GM18868 (cell line): Measurements from ENCODE around the gene KCNQ2.
"Not testable (repeated sequence)": the region's sequence is repeated elsewhere in the genome, so short reads cannot be mapped to it uniquely, and the experiment has no call there.

ENCODE experiments used
- ATAC-seq: cut with Tn5 transposase; IDR thresholded peaks from one replicate; pipeline ENCODE4 v1.9.1; 2021; ENCODE audit warnings: mild to moderate bottlenecking, moderate library complexity; ENCODE audit not compliant: unreplicated experiment

The KCNQ2 gene

DNA sequence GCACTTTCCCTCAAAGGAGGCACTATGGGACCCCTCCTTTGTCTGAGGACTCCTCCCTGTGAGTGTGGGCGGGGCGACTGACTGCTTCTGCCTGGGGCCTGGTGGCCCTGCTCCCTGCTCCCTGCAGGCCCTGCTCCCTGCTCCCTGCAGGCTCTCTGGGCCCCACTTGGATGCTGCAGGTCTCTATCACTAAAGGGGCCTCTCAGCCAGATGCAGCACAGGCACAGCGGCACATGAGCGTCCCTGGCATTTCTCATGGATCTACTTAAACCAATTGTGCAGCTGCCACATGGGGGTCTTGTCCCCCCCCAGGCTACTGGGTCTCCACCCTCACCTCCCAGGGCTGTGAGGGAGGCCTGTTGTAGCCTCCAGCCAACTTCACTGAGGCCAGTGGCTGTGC lies 18.6 kb upstream of the KCNQ2 start:
- ATAC-seq, result no peak

DNA sequence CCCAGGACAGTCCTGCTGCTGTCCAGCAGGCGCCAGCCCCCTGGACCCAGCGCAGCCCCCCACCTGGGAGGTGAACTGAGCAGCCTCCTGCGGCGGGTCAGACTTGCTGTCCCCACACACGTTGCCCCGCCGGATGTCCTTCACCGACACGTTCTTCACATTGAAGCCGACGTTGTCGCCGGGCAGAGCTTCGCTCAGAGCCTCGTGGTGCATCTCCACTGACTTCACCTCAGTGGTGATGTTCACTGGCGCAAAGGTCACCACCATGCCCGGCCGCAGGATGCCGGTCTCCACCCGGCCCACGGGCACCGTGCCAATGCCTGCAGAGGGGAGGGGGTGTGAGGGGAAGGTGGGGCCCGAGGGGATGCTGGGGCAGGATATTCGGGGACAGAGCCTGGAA lies 18.0 kb upstream of the KCNQ2 start:
- no peak for ATAC-seq

DNA sequence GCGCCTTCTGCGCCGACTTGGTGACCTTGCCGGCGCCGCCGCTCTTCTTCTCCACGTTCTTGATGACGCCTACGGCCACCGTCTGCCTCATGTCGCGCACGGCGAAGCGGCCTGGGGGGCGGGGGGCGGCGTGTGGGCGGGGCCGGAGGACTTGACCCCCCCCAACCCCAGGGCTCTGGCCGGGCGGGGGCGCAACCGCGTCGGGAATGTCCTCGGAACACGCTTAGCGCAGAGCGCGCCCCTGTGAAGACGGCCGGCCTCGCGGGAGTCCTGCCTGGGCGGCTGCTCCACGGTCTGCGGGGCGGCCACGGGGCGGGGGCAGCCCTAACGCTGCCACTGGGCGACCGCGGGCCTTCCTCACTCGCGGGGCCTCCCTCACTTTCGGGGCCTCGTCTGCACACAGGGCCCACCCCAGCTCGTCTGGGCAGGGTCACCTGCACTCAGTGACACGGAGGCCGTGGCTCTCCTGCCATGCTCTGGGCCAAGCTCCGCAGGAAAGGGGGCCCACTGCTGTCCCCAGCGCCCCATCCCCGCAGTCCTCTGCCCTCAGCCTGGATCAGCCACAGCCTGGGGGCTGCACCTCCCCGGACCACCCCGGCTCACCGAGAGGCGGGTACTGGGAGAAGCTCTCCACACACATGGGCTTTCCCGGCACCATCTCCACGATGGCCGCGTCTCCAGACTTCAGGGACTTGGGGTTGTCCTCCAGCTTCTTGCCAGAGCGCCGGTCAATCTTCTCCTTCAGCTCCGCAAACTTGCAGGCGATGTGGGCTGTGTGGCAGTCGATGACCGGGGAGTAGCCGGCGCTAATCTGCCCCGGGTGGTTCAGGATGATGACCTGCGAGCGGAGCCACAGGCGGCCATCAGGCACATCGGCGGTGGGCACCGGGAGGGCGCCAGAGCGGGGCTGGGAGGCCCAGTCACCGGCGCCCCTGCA lies 16.1 kb upstream of the KCNQ2 start:
- no peak for ATAC-seq

DNA sequence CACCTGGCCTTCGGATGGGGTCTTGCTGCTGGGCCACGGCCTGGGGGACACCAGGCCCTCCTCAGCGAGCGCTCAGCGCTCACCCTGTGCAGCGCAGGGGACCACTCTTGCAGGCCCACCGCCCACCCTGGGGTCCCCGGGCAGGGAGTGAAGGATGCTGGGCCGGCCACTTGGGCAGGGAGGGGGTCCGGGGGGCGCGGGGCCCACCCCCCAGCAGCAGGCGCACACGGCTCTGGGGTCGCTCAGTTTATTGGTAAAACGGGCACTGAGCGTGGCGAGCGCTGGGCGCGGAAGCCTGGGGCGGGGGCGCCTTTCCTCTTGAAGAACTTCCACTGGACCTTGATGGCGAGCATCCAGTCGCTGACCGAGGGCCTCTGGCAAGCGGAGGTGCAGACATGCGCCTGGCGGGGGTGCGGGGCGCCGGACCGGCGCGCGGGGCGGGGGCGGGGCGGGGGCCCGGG lies 15.4 kb upstream of the KCNQ2 start:
- ATAC-seq, result no peak

DNA sequence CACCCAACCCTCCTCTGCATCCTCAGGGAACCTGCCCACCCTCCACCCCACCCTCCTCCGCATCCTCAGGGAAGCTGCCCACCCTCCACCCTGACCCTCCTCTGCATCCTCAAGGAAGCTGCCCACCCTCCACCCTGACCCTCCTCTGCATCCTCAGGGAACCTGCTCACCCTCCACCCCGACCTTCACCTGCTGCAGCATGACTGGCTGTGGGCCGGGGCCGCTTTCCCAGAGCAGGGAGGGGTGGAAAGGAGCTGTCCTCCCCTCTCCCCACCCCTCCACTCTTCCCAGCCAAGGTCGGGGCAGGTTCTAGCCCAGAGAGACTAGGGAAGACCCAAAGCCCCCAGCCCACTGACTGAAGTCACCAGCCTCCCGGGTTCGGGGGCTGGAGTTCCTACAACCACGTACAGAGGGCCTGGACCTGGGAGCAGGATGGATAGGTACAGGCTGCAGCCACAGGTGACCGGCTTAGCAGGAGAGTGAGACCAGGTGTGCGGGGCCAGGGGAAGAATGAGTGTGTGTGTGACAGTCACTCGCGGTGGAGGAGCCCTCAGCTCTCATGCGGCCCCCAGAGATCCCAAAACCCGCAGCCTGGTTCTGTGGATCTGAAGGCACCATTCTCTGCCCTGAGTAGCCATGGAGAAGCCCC lies 14.8 kb upstream of the KCNQ2 start:
- ATAC-seq, result no peak

DNA sequence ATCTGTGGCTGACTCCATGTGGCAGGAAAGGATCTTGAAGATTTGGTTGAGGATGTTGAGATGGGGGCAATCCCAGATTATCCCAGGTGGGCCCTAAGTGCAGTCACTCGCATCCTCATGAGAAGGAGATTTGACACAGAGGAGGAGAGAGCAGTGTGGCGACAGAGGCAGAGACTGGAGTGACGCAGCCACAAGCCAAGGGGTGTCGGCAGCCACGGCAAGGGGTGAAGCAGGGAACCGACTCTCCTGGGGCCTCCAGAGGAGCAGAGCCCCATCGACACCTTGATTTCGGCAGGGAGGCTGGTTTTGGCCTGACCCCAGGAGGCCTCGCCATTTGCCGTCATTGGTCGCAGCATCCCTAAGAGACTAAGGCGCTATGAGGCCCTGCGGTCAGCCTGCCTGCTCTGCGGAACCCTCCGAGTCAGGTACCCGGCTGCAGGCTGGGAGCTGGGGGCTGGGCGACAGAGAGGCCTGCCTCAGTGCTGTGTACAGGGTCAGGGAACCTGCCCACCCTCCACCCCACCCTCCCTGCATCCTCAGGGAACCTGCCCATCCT lies 13.9 kb upstream of the KCNQ2 start:
- no peak for ATAC-seq

DNA sequence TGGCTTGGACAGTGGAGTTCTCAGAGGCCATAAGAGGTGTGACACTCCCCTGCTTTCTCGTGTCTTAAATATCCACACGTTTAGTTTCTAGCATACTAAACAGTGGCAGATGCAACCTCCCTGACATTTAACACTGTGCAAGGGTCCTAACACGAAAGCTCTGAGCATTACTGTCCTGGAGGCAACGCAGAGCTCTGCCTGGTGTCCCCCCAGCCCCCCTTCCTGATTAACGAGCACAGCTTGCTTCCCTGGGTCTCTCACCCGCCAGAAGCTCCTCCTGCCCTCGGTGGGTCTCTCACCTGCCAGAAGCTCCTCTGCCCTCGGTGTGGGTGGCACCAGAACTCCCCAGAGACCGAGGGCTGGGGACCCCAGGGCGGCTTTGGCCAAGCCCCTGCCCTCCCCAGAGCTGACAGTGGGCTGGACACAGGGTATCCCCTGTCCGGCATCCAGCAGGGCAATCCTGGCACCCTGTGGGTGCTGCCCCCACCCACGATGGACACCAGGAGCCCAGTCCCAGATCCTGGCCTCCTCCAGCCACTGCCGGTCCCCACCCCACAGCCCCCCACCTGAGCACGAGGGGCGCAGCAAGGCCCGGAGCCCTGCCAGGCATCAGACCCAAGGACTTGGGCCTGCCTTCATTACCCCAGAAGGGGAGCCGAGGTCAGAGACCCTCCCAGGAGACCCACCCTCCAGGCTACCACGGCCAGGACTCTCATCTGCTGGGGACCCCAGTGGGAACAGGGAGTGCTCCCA lies 12.4 kb upstream of the KCNQ2 start:
- no peak for ATAC-seq

DNA sequence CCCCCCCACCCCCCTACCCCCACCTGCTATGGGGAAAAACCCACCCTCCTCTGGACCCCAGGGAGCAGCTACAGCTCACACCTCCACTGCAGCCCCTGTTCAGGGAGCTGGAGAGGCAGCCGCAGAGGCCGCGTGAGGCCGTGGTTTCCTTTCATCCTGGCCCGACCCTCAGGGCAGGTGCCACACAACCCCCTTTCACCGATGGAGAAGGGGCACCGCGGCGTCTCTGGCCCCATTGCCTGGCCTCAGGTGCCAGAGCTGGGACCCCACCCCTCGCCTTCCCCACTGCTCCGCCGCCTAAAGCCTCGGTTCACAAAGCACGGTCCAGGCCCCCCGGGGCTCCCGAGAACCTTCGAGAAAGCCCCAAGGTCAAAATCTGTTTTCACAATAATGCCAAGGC lies 11.8 kb upstream of the KCNQ2 start:
- ATAC-seq, result no peak

DNA sequence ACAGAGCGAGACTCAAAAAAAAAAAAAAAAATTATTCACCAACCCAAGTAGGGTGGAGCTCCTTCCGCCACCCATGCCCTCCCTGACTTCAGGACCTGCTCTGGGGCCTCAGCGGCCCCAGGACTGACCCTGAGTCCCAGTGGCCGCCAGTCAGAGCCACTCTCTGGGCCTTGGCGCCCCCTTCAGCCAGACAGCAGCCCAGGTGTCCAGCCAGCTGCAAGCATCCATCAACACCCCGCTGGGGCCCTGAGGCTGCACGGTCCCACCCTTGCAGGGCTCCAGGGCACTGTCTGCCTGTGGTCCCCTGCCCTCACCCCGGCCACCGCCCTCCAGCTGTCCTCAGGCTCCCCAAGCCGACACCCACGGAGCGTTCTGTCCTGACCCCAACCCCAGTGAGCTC lies 11.4 kb upstream of the KCNQ2 start:
- no peak for ATAC-seq

DNA sequence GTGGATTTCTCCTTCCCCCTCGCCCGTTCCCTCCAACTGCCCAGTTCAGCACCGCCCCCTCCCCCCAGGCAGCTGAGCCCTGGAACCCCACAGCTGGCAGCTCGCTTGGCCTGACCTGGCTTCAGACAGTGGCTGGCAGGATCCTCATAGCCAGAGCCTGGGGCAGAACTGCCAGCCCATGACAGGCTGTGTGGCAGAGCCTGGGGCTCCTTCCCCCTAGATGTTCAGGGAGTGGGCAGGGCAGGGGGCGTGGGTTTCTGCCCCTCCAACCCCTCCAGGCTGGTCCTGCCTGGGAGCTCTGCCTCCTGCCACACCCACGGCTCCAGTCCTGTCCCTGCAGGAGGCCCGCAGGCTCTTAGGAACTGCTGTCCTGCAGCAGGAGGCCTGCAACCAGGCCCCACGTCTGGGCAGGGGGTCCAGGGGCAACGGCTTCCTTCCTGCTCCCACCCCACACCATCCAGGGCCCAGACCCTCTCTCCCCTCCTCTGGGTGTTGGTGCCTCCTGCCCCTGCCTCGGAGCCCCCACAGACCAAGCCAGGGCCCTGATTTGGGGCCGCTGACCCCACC lies 9.6 kb upstream of the KCNQ2 start:
- ATAC-seq, result no peak

DNA sequence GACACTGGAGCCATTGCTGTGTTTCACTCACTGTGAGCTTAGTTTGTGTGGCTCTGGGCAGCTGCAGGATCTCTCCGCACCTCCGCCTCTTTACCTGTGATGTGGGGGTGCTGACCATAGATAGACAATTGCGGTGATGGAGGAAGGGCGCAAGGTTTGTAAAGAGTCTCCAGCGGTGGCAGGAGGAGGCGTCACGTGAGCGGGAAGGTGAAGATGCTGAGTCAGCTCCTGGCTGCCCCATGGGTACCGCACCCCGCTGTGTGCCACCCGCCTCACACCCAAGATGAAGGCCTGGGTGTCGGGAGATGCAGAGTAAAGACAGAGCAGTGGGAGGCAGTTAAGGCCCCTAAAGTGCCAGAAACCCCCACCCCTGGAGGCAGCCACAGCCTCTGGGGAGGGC lies 9.0 kb upstream of the KCNQ2 start:
- no peak for ATAC-seq

DNA sequence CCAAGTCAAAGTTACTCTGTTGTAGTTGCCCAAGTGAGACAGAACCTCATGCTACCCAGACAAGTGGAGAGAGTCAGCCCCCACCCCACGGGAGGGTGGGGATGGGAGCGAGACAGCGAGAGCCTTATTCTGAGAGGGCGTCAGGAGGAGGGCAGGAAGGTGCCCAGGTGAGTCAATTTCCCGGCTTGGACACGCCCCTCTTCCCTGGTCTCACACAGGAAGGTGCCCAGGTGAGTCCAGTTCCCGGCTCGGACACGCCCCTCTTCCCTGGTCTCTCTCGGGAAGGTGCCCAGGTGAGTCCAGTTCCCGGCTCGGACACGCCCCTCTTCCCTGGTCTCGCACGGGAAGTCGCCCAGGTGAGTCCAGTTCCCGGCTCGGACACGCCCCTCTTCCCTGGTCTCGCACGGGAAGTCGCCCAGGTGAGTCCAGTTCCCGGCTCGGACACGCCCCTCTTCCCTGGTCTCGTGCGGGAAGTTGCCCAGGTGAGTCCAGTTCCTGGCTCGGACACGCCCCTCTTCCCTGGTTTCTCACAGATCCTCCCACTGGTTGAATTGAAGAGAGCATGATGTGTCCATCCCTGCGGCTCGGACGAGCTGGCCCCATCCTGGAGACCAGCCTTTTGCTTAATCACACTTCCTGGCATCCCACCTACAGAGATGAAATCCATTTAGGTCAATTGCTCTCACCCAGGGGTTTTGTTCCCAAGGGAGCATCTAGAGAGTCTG lies 7.4 kb upstream of the KCNQ2 start:
- not testable (repeated sequence) for ATAC-seq

DNA sequence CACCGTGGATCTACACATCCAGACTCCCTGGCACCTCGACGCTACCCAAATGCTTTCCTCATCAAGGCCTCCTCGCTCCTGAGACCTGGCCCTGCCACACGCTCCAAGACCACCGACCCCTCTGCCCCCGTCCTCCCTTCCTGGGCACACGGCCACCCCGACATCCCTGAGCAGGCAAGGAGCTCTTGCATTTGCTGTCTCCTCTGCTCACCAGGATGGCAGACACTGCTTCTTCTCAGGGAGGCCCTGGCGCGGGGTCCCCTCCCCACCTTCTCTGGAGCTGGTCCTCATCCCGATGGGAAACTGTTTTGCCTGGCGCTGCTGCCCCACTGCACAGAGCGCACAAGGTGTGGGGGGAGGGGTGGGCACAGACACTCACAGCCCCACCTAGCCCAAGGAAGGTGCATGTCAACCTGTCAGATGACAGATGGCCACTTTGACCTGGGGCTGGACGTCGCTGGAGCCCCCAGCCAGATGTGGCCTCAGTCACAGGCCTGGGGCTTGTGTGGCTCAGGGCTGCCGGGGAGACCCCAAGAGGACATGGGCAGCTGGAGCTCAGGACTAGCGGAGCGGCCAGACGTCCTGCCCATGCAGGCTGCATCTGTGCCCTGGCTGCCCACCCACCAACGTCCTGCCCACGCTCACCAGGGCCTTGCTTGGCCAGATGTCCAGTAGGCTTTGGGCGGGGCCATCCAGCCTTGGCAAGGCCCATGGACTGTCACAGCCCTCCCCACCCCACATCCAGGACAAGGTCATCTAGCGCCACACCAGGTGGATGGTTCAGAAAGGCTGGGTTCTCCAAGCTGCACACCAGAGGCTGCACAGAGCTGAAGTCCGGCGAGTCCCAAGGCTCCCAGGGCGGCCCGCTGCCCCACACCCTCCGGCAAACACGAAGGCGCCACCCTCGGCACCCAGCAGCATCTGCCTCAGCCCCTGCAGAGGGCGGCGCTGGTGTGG lies 6.2 kb upstream of the KCNQ2 start:
- ATAC-seq, result no peak

DNA sequence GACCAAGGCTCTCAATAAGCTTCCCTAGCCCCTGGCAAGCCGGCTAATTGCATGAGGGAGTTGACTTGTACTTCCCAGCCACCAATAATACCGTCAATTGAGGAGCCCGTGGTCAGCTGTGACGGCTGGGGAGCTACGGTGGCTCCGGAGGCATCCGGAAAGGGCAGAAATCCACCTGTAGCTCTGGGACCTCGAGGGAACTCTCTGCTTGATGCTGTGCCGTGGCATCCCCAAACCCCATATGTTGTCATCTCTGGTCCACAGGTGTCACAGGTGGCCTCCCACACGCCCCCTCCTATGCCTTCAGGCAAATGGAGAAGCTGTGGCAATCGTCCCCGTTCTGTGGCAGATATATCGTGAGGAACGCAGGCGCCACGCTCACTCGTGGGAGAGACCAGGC lies 5.5 kb upstream of the KCNQ2 start:
- ATAC-seq, result no peak

DNA sequence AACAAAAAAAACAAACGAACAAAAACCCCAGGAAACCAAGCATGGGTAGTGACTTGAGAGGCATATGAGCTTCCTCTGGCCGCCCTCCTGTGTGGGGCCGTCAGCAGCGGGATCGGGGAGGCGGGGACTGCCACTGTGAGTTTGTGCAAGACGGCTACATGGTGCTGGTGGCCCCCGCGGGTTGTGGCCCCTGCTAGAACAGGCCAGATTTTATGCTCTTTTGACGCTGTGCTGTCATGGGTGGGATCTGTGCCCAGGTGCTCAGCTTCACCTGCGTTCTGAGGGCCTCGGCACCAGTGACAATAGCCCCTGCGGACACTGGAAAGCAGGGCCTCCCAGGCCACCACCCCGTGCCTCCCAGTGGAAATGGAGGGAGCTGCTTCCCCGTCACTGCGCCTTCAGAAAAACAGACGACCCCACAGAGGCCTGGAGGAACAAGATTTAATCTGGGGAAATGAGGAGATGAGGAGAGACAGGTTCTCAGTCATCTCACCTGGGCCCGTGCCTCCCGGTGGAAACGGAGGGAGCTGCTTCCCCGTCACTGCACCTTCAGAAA lies 4.7 kb upstream of the KCNQ2 start:
- no peak for ATAC-seq

DNA sequence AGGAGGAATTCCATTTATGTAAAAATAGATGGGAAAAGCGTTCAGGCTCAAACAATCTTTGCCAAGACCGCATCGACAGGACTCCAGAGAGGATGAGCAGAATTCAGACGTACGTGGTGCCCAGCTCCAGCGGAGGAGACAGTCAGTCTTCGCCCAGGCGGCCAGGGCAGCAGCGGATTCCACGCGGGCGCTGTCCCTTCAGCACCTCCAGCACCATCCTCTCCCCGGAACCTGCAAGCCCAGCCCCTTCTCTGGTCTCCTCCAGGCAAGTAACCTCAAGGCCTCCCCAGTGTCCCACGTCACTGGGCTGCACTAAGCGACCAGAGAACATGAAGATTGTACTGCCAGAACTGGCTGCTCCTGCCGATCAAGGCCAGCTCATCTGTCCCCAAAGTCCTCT lies 2.8 kb upstream of the KCNQ2 start:
- no peak for ATAC-seq

DNA sequence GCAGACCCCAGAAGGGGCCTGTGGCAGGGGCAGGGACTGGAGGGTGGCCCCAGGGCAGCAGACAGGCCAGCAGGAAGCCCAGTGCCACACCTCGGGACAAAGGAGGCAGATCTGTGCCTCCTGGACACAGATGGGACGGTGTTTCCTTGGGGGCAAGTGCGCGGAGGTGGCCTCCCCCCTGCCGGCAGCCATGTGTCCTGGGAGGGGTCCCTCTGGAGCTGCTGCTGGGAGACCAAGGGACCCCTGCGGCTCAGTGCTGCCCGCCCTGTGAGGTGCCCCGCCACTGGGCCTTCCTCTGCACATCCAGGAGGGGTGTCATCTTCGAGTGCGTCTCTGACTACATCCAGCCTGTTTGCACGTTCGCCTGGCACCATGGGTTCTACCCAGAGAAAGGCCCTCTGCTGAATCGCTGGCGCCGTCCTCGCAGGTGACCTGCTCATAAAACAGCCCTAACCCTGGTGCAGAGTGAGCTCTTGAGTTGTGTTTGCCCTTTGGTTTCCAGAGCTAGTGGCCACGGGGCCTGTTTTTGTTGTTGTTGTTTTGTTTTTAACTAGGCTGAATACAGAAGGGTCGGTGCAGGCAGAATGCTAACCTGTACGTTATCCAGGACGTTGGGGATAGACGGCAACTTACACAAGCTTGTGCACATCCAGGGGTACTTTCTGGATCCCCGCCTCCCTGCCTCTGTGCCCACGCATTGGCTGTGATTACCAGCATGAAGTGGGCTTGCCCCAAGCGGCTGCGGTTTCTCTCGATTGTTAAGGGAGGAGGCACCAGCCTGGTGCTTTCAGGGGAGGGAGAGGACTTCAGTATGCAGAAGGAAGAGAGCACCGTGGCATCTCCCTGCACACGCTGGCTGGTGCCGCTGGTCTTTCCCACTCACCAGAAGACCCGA lies 1.3 kb upstream of the KCNQ2 start:
- ATAC-seq, result no peak

DNA sequence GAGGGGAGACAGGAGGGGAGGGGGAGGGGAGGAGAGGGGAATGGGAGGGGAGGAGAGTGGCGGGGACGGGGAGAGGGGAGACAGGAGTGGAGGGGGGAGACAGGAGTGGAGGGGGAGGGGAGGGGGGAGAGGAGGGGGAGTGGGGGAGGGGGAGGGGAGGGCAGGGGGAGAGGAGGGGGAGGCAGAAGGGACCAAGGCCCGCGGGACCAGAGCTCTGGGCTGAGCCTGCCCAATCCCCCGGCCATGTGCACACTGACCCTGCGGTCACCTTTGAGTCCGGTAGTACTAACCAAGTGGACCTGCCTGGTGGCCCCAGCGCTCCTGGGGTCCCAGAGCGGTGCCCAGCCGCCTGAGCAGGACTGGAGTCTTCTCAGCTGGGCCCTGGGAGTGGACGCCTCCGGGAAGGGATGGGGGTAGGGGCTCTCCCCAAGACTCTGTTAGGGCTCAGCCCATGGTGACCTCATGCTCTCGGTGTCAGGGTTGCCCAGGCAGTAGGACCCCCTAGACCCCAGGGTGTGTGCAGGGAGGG lies 471 bp upstream of the KCNQ2 start:
- ATAC-seq, result no peak
